Activated B cell treated with CpG ODN at 0.5 μM for 24 hours (primary cell): ENCODE results near the gene F13A1. TPM values are rescaled to one million over a fixed set of nuclear protein-coding genes. Genes with fewer than 3 reads are reported as not detected.
A peak's percentile ranks its signal among the peaks of the same experiment; 100 is the strongest.

ENCODE experiments used
- ATAC-seq: fragments of 200-7000 bp; cut with Tn5 transposase; one replicate; pipeline ENCODE4 v1.10.0; 2021; ENCODE audit warnings: low read depth, mild to moderate bottlenecking, moderate library complexity
- CTCF ChIA-PET: fragments of 350-600 bp; sonication (Branson Sonifier 250); formaldehyde crosslinking; loops from one replicate; lab custom pipeline; 2021; ENCODE audit warnings: antibody characterized with exemption; lab: Charles Lee
- POLR2A ChIA-PET: fragments of 350-600 bp; sonication (Branson Sonifier 250); formaldehyde crosslinking; loops from one replicate; lab custom pipeline; 2021; ENCODE audit warnings: antibody characterized with exemption; lab: Charles Lee
- DNase-seq: peaks from one replicate; pipeline ENCODE4 v3.0.0; 2022
- H3K27ac Mint-ChIP-seq: one replicate; pipeline ENCODE4 v1.8.0; 2020; ENCODE audit warnings: mixed read lengths
- H3K27me3 Mint-ChIP-seq: one replicate; pipeline ENCODE4 v1.8.0; 2021; ENCODE audit warnings: mixed read lengths
- H3K36me3 Mint-ChIP-seq: one replicate; pipeline ENCODE4 v1.8.0; 2021; ENCODE audit warnings: low read depth, mixed read lengths
- H3K4me1 Mint-ChIP-seq: one replicate; pipeline ENCODE4 v1.8.0; 2021; ENCODE audit warnings: mixed read lengths
- H3K4me3 Mint-ChIP-seq: one replicate; pipeline ENCODE4 v1.8.0; 2020; ENCODE audit warnings: mild to moderate bottlenecking, mixed read lengths
- H3K9me3 Mint-ChIP-seq: one replicate; pipeline ENCODE4 v1.8.0; 2020; ENCODE audit warnings: mixed read lengths
- CTCF ChIP-seq: fragments of 200-600 bp; IDR thresholded peaks from one replicate; pipeline ENCODE4 v1.8.0; 2022; ENCODE audit warnings: antibody characterized with exemption, mild to moderate bottlenecking
- intact Hi-C: fragments of 100-400 bp; cut with micrococcal nuclease; formaldehyde crosslinking; loops from one replicate; pipeline ENCODE4 v1.15.1; 2024
- total RNA-seq: library from RNA; stranded (reverse); gene quantifications from 2 replicates; pipeline ENCODE4 v1.2.3, GENCODE V29; 2022

The F13A1 gene
- total RNA-seq, 1 donor from 2014 or later, result 0.75 TPM

GRCh38 chr6:6270948-6271535 lies 49.4 kb downstream of the F13A1 start:
- ATAC-seq (no peak), DNase-seq (no peak)
- Mint-ChIP-seq H3K4me1 (no peaks in the 10 kb centered on the region), H3K4me3 (no peak overlapping the region), H3K27me3 (peaks cover 47% of the 10 kb centered on the region), H3K36me3 (no peaks in the 10 kb centered on the region), H3K9me3 (no peaks in the 10 kb centered on the region), H3K27ac (peak overlapping the region; percentile 37)
- ChIA-PET CTCF (no interaction called here), POLR2A (no interaction called here)
- TF ChIP-seq CTCF, result no peak
- intact Hi-C loops, result no loop called here

GRCh38 chr6:6260196-6260722 lies 60.2 kb downstream of the F13A1 start:
- H3K4me3 Mint-ChIP-seq, result no peak overlapping the region

GRCh38 chr6:6256886-6257285 lies 63.6 kb downstream of the F13A1 start:
- DNase-seq, result no peak
- intact Hi-C loops, result no loop called here
- Mint-ChIP-seq H3K4me1 (no peaks in the 10 kb centered on the region), H3K27me3 (peaks cover 10% of the 10 kb centered on the region), H3K4me3 (no peak overlapping the region), H3K9me3 (no peaks in the 10 kb centered on the region), H3K27ac (no peak overlapping the region), H3K36me3 (no peaks in the 10 kb centered on the region)
- ChIA-PET CTCF (no interaction called here), POLR2A (no interaction called here)
- TF ChIP-seq CTCF, result no peak
- no peak for ATAC-seq

More at GRCh38 chr6:6260196-6260722, 60.2 kb downstream of the F13A1 start:
- Mint-ChIP-seq H3K4me1 (no peaks in the 10 kb centered on the region), H3K27ac (no peak overlapping the region), H3K36me3 (no peaks in the 10 kb centered on the region), H3K27me3 (peaks cover 12% of the 10 kb centered on the region), H3K9me3 (no peaks in the 10 kb centered on the region)
- ATAC-seq, result no peak
- intact Hi-C loops, result no loop called here
- no peak for TF ChIP-seq CTCF
- DNase-seq, result no peak
- POLR2A ChIA-PET, result no interaction called here
- CTCF ChIA-PET, result no interaction called here

- intact Hi-C loops, result no loop called here
- Mint-ChIP-seq H3K27ac (no peak overlapping the region), H3K4me3 (no peak overlapping the region), H3K27me3 (peaks cover 10% of the 10 kb centered on the region), H3K4me1 (no peaks in the 10 kb centered on the region), H3K36me3 (no peaks in the 10 kb centered on the region), H3K9me3 (no peaks in the 10 kb centered on the region)
- POLR2A ChIA-PET, result interaction anchor here (0.7 kb wide), 1 partner anchor 166 kb away, joined by 4 read pairs; no protein-coding TSS in a partner anchor
- CTCF ChIA-PET, result no interaction called here
- no peak for DNase-seq
- no peak for ATAC-seq
- TF ChIP-seq CTCF, result no peak
These were observed 64.2 kb downstream of the F13A1 start for GRCh38 chr6:6256259-6256658.

GRCh38 chr6:6251555-6252280 lies 68.7 kb downstream of the F13A1 start:
- ATAC-seq (no peak), DNase-seq (no peak)
- CTCF ChIA-PET, result no interaction called here
- Mint-ChIP-seq H3K9me3 (no peaks in the 10 kb centered on the region), H3K27ac (no peak overlapping the region), H3K36me3 (no peaks in the 10 kb centered on the region), H3K27me3 (peaks cover 21% of the 10 kb centered on the region), H3K4me3 (no peak overlapping the region), H3K4me1 (peaks cover 9% of the 10 kb centered on the region)
- POLR2A ChIA-PET, result no interaction called here
- intact Hi-C loops, result no loop called here
- no peak for TF ChIP-seq CTCF
